ENCODE measurements around the gene SRXN1.

The SRXN1 gene

DNA sequence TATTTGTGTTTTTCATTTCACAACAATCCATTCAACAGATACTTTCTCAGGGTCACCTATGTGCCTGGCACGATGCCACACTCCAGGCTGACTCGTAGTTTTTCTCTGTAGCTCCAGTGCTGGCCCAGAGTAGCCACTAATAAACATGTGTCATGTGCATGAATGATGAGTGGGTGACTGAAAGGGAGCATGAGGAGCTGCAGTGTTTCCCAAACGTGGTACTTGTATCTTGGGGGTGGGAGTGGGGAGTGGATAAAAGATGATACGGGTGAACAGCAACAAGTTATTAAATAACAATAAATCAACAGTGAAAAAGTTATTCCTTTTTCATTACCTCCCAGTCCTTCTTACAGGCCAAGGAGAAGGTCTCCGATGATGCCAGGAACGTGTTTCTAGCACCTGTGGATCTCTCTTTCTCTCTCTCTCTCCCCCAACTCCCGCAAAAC is 17.1 kb downstream of the SRXN1 start:
- no peak for DNase-seq (ENCODE audit: low read depth)

DNA sequence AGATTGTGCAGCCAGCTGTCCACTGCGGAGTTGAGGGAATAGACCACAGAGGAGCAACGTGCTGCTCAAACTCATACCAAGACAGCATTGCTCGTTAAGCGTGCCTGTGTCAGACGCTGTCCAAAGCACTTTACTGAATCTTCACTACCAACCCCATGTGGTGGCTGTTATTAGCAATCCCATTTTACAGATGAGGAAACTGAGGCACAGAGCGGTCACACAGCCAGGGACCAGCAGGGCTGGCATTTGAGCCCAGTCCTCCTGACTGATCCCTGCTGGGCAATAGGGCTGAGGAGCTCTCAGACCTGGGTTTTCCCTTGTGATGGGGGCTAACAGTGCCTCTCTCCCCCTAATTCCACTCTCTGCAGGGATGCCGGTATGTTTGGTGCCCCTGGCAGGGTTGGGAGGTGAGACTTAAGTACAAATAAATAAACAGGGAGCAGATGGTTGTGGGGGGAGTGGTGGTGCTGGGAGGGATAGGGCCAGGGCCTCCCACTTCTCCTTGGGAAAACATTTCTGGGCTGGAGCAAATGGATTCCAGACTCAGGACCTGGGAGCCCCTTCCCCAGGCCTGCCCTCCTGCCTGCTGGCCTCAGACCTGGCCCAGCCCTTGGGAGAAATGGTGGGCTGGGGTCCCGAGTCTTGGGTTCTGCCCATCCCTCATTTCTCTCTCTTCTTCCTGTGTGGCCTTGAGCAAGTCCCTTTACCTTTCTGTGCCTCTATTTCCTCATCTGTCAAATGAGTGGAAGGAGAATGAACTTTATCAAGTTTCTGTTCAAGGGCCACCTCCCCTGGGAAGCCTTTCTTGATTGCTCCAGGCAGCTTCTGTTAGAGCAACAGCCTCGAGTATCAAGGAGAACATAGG is 17.7 kb downstream of the SRXN1 start:
- DNase-seq (ENCODE audit: low read depth), result no peak

DNA sequence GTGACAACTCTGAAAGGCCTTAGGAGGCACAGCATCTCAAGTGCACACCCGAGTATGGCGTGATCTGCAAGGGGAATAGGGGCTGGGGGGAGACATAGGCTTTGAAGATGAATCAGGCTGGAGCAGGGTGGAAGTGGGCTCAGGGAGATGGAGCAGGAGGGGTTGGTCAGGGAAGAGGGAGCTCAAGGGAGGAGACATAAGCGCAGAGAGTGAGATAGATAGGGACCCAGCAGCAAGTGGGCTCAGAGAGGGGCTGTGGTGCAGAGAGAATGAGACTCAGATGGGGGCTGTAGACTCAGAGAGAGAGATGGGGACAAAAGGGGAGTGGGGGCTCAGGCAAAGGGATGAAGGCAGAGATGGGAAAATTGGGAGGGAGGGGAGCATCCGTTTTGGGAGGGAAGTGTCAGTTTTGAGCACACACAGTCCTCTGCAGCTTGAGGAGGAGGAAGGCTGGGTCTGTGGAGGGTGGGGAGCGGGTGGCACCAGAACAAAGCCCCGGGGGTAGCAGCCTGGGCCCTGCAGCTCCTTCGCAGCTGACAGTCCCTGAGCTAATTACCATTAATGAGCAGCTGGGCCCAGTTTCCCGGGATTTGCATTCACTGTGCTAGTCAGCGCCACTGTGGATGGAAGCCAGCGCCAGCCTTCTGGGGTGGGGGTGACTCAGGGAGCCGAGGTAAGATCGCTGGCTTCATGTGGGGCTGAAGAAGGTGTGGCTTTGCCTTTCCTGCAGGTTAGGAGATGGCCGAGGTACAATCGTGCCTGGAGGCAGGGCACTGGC is 18.7 kb downstream of the SRXN1 start:
- no peak for DNase-seq (ENCODE audit: low read depth)

DNA sequence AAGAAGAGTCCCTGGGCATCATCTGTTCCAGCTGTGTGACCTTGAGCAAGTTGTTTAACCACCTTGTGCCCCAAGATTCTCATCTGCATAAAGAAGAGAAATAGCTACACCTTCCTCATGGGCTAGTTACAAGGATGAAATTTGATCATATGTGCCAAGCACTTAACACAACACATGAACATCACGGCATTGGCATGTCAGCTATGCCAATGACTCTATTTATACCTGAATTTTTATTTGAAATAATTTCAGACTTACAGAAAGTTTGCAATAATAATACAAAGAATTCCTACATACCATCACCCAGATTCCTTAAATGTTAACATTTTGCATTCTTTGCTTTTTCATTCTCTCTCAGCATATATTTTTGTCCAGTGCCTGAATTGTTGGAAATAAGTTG is 21.9 kb downstream of the SRXN1 start:
- DNase-seq (ENCODE audit: low read depth), result peak; percentile 60

DNA sequence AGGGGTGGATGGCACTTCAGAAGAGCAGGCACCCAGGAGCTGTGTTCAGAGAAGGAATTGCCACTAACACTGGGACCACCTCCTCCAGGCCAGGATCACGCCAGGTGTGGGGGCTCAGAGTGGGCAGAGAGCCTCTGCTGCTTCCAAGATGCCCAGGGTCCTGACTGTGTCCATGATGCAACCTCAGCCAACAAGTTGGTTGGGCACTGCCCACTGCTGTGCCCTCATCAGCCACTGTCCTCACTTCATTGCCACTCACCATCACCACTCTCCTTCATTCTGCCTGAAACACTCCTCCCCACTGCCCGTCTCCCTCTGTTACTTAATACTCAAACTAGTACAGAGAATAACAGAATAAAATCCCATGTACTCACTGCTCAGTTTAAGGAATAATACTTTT is 26.4 kb downstream of the SRXN1 start:
- DNase-seq (ENCODE audit: low read depth), result no peak

DNA sequence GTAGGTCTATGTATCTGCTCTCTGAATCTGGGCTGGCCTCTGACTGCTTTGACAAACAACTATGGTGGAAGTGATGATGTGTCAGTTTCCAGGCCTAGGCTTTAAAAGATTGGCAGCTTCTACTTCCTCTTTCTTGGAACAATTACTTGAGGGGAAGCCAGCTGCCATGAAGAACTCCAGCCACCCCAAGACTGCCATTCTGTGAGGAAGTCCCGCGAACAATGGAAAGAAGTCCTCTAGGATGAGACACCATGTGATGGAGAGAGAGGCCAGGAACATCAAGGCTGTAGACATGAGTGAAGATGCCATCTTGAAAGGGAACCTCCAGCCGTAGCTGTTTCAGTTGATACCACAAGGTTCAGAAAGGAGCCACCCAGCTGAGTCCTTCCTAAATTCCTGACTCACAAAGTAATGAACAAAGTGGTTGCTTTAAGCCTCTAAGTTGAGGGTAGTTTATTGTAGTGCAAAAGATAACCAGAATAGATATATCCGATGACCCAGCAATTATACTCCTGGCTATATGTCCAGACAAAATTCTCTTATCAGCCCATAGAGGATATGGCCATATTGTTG is 27.6 kb downstream of the SRXN1 start:
- no peak for DNase-seq (ENCODE audit: low read depth)

DNA sequence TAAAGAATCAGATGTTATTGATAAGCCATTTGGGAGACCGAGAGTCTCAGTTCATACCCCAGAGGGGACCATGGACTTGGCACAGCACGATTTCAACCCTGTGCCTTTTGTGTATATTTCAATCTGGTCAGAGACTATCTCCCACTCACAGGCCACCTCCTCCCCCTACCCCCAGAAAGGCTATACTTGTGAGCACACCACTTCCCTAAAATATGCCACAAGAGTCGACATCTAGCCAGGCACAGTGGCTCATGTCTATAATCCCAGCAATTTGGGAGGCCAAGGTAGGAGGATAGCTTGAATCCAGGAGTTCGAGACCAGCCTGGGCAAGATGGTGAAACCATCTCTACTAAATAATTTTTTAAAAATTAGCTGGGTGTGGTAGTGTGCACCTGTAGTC is 29.3 kb downstream of the SRXN1 start:
- DNase-seq (ENCODE audit: low read depth), result no peak

DNA sequence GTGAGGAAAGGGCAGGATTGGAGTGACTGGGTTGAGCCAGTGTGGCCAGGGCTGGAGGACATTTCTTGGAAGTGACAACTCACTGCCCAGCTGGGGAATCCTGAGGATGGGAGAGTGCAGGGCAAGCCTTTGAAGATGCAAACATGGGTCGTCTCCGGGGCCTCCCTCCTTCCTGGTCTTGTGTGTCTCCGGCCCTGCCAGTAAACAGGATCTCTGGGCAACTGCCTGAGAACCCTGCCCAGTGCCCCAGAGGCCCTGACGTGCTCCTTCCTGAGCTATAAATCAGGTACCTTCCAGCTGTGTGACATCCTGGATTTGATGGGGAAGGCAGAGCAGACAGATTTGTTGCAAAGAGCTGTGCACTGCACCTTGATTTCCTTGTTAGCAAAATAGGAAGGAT is 30.0 kb downstream of the SRXN1 start:
- DNase-seq (ENCODE audit: low read depth), result no peak

DNA sequence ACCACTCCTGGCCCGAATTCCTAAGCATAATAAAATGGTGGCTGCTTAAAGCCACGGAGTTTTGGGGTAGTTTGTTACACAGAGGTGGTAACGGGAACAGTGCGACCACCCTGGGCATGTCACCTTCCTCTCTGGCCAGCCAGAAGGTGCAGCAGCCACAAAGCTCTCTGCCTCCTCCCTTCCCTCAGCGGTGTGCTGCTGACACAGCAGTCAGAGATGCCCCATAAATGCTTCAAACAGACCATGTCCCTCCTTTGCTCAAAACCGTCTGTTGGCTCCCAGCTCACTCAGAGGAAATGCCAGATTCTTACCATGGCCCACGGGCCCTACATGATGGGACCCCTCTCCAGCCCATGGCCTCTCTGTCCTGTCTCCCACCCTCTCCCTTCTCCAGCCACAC is 30.8 kb downstream of the SRXN1 start:
- DNase-seq (ENCODE audit: low read depth), result no peak

DNA sequence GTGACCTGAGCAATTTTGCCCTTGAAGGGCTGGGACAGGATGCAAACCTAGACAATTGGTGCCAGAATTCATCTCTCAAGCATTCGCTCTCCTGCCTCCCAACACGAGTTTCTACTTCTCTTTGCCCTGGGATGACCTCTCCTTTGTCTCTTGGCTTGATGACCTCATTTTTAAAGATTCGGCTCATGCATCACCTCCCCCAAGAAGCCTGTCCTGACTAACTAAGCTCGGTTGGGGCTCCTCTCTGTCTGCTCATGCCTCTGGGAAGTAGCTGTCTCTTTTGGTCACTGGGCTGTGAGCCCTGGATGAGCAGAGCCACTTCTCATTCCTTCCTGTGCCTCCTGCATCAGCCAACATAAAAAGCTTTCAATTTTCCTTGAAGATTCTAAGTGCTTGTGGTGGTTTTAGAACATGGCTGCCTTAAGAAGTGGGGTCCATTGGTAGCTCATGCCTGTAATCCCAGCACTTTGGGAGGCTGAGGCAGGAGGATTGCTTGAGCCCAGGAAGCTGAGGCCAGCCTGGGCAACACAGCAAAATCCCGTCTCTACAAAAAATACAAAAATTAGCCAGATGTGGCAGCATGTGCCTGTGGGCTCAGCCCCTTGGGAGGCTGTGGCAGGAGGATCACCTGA is 31.8 kb downstream of the SRXN1 start:
- no peak for DNase-seq (ENCODE audit: low read depth)

DNA sequence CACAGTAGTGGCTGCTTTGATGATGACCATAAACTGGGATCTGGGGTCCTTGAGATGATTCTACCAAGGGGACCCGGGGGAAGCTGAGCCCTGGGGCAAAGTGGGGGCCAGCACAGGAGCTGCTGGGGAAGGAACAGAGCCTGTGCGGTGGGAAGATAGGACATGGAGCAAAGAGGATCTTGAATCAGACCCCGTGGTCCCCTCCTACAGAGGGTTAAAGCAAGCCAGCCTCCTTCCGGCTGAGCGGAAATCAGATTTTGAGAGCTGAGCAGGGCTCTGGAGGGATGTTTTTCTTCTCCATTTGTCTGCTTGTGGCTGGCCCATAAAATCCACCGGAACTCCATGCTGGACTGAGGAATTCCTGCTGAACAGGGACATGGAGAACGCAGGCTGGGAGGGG is 32.8 kb downstream of the SRXN1 start:
- DNase-seq (ENCODE audit: low read depth), result no peak

DNA sequence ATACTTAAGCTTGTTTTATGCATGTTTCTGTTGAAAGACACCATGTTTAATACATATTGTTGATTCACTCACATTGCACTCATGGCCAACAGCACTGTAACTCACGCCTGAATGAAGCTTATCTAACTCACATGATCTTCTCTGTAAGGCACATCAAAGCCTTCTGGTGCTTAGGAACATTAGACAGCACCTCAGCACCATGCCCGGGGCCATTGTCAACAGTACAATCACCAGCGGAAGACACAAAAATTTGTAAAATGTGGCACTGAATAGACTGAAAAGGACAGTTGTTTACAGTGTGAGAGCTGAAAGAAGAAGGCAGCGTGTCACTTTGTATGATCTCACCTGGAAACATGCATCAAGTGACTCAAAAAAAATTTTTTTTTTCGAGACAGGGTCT is 34.0 kb downstream of the SRXN1 start:
- no peak for DNase-seq (ENCODE audit: low read depth)

DNA sequence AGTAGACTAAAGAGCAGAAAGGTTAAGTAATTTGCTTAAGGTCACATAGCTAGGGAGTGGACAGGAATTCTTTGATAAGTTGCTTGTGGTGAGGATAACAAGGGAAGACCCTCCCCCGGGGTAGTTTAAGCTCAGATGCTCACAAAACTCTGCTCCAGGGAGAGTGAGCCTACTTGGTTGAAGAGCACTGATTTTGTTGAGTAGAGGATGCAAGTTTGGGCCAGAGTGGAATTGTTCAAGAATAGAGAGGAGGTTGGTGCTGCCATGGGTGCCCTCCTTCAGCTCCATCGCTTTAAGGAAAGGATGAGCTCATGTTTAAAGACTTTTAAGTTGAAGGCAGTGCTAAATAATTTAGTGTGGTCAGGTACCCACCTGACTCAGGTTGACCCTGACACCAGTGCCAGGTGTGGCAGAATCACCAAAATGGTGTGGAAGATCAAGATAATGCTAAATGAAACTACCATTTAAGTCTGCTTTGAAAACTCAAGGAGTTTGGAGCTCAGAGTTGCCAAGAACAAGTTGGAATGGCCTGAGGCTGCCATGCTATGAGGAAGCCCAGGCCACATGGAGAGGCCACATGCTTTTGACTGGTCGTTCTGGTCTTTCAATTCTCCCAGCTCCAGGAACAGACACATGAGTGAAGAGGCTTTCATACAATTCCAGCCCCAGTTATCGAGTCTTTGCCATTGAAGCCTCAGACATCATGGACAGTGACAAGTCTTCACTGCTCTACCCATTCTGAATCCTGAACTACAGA is 34.9 kb downstream of the SRXN1 start:
- no peak for DNase-seq (ENCODE audit: low read depth)

DNA sequence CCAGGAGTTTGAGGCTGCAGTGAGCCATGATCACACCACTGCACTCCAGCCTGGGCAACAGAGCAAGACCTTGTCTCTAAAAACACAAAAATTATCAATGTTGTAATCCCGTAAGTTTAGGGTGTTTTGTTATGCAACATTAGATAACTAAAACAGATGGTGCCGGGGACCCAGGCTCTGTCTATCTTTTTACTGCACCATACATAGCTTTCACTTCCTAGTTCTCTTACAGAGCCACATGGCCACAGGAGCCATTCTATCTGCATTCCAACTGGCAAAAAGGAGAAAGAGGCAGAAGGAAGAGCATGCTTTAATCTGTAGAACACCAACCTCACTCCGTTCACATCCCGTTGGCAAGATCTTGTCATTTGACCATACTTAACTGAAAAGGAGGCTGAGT is 37.5 kb downstream of the SRXN1 start:
- DNase-seq (ENCODE audit: low read depth), result no peak

DNA sequence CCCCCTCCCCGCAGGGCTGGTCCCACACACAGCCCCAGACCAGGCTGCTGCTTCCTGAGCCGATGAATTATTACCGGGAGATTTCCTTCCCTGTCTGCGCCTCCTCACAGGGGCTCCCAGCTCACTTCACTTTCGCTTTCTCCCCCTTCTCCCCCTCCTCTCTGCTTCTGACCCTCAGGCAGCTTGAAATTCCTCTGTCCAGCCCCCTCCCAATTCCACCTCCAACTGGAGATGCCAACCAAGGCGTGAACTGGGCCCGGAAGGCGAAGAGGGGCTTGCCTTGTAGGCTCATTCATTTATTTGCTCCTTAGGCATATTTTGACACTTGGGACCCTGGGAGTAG is 41.2 kb downstream of the SRXN1 start:
- no peak for DNase-seq (ENCODE audit: low read depth)

DNA sequence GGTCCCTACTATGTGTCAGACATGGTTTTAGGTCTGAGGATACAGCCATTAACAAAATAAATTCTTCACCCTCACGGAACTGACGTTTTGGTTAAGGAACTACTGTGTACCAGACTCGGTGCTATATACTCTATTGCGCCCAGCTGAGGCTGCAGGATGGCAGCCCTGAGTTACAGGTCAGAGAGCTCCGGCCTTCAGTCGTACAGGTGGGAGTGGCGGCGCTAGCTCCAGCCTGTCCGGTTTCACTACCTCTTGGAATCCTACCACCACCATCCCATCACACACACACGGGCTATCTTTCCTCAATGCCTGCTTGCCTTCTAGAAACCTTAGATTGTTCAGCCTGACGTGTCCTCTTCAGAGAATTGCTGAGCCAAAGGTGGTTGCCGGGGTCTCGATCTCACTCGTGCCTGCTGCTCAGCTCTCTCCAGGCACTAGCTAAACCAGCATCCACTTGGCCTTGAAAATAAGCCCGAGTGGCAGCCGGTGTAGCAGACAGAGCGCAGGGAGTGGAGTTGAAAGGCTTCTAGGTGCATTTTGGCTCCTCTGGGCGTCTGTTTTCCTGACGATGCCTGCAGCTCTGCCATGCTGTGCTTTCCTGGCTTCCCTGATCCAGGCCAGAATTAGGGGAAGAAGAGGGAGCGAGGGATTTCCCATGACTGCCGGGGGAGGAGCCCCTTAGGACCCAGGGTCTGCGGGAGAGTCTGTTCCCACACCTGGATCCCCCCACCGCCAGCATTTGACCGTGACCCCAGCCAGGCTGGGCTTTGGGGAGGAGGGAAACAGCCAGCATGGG is 41.8 kb downstream of the SRXN1 start:
- DNase-seq (ENCODE audit: low read depth), result no peak

DNA sequence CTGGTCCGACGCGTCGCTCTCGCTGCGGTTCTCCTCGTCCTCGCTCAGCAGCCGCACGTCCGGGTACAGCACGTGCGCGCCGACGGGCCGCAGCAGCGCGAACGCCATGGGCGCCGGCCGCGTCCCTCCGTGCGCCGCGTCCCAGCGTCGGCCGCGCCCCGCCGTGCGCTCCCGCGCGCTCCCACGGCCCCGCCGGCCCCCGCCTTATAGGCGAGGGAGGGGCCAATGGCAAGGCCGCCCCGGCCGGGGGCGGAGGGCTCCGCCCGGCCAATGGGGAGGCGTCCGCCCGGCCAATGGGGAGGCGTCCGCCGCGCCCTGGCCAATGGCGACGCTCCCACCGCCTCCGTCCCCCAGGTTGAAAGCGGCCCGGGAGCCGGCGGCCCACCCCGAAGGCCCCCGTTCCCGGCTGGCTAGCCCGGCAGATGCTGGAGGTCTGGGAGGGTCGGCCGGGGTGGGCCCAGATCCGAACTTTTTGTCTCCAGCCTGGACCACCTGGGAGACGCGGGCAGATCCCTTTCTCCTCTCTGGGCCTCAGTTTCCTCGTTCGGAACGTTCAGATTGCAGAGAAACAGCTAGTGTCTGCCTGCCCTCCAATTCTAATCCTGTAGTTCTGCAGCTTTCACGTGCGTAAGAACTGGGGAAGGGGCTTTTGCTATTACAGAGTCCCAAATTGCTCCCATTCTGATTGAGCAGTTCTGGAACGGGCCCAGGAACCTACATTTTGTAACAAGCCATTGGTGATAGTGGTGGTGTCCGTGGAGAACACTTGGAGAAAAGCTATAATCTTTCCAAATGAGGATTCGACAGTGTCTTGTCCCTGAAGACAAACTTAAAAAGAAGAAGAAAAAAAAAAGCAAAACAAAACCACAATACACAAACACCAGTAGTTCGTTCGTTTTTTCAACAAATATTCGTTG is 42.6 kb downstream of the SRXN1 start, which contains the start of gene TCF15:
TSS of gene TCF15 (minus strand) at position 180 of the 917 bp plus-strand sequence. CDS start at position 108, 72 bp downstream.
- no peak for DNase-seq (ENCODE audit: low read depth)

DNA sequence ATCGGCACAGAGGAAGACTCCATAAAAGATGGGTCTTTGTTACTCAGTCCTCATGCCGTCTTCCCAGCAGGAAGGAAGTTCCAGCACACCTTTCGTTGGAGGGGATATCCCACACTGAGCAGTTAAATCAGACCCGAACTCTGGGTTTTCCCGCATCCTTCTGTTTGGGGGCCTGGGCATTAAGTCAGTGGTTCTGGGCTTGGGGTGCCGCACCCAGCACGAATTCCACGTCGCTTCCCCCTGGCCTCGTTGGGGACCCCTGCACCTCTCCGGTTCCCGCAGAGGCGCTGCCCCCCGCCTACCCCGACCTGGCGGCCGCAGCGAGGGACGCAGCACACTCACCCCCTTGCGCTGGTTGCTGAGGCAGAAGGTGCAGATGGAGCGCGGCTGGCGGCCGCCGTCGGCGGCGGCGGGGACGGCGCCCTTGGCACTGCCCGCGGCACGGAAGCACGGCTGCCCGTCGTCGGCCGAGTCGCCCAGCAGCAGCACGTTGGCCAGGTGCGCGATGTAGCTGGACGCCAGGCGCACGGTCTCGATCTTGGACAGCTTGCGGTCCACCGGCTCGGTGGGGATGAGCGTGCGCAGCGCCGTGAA is 43.5 kb downstream of the SRXN1 start:
- DNase-seq (ENCODE audit: low read depth), result no peak

DNA sequence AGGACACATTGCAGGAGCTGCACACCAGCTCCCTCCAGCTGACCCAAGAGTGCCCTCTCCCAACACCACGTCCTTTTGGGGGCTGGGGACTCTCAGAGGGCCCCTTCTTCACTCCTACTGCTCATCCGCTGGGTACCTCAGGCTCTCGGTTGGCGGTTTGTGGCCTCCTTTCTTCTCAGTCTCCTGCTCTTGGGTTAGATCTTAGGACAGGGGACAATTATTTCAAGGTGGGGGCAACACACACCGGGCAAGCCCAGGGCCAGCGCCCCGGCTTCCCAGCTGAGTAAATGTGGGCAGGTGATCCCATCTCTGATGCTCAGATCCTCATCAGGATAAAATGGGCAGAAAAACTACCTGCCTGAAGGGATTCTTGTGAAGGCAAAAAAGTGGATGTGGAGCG is 44.0 kb downstream of the SRXN1 start:
- DNase-seq (ENCODE audit: low read depth), result no peak

Measured in HS-27A (cell line).